Mammary microvascular endothelial cell (primary cell): Measurements from ENCODE around the gene RPN2. TPM values are rescaled to one million over a fixed set of nuclear protein-coding genes. Genes with fewer than 3 reads are reported as not detected.

Experiments
- total RNA-seq: library from RNA; depleted of rRNA; stranded (reverse); fragments of >200 nt; gene quantifications from 2 replicates; pipeline ENCODE4 v1.2.3, GENCODE V29; 2015

Gene RPN2
- 303 and 305 TPM in 2 replicates for total RNA-seq

DNA sequence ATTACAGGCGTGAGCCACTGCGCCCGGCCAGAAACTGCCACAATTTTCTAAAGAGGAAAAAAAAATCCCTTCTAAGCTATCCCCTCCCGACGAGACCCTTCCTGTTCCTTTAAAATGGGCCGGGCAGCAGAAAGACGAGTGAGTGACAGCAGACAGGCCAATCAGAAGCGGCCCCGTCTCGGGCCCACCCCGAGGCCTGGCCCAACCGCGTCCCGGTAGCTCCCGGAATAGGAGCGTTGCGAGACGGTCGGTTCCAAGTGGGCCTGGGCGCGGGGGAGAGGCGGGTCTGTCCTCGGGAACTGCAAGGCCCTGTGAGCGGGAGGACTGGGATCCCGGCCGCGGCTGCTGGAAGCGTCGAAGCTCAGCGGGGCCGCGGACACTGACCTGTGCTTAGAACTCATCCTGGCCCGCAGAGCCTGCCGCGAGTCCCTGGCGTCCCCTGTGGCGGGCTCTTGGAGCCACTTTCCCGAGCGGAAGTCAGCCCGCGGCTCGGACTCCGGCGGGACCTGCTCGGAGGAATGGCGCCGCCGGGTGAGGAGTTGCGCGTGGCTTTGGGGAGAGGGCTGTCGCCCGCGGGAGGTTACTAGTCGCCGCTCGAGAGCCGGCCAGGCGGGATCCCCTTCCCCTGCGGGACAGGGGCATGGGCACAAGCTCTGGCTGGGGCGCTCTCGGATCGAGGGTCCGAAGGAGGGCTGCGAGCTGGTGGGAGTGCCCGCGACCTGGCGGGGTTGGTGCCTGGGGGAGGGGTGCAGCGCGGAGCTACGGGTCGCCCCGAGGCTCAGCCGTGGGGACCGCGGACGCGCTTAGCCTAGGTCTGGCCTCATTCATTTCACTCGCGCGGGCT is at the start of gene RPN2, which contains the start of gene MROH8:
TSS of gene RPN2 (plus strand) at position 492 of the 844 bp plus-strand sequence. CDS start at position 519, 27 bp downstream.
TSS of gene MROH8 (minus strand) at position 710 of the 844 bp plus-strand sequence.

GRCh38 chr20:37261714-37262113 is 82.6 kb downstream of the RPN2 start, which contains the start of gene GHRH:
Gene GHRH (minus strand): TSS chr20:37261814. CDS start chr20:37256889, 4,925 bp downstream.

Other genes with a start within 250 kb of the RPN2 start
- 96.3 and 97.9 TPM in 2 replicates for gene SAMHD1, start 227.6 kb upstream of the RPN2 start, total RNA-seq
- gene RBL1, start 83.3 kb upstream of the RPN2 start, total RNA-seq = 13.6 and 14.5 TPM in 2 replicates
- gene MROH8, start 218 bp downstream of the RPN2 start, total RNA-seq = 0.27 and 0.34 TPM in 2 replicates
- not detected in 2 replicates for gene GHRH, start 82.5 kb downstream of the RPN2 start, total RNA-seq
- gene MANBAL, start 110.3 kb downstream of the RPN2 start, total RNA-seq = 13.0 and 17.4 TPM in 2 replicates
- 3.2 and 4.4 TPM in 2 replicates for gene SRC, start 166.8 kb downstream of the RPN2 start, total RNA-seq